Subcutaneous abdominal adipose tissue (tissue), 5 donors: ENCODE measurements around the gene TMEM89.

ENCODE experiments used
- H3K27ac ChIP-seq: one replicate; pipeline ENCODE4 v1.7.0; 2013; ENCODE audit warnings: low read depth, mild to moderate bottlenecking, inconsistent platforms, low read length, moderate library complexity
- H3K27me3 ChIP-seq, 5 donors: one replicate each; pipeline ENCODE4 v1.7.0; 2013; ENCODE audit warnings: low read length in 5 of 5, inconsistent platforms in 1 of 5; ENCODE audit not compliant: control insufficient read depth in 5 of 5, insufficient read depth in 4 of 5
- H3K36me3 ChIP-seq, 5 donors: one replicate each; pipeline ENCODE4 v1.7.0; 2013; ENCODE audit warnings: low read length in 5 of 5; ENCODE audit not compliant: control insufficient read depth in 5 of 5, insufficient read depth in 5 of 5
- H3K4me1 ChIP-seq, 5 donors: one replicate each; pipeline ENCODE4 v1.7.0; 2013; ENCODE audit warnings: low read length in 5 of 5, mild to moderate bottlenecking in 3 of 5, moderate library complexity in 1 of 5; ENCODE audit not compliant: control insufficient read depth in 5 of 5, insufficient read depth in 5 of 5
- H3K4me3 ChIP-seq, 5 donors: one replicate each; pipeline ENCODE4 v1.7.0; 2013; ENCODE audit warnings: low read length in 5 of 5, low read depth in 1 of 5
- H3K9ac ChIP-seq, 5 donors: one replicate each; pipeline ENCODE4 v1.7.0; 2013; ENCODE audit warnings: low read length in 5 of 5, mild to moderate bottlenecking in 4 of 5, moderate library complexity in 3 of 5
- H3K9me3 ChIP-seq, 5 donors: one replicate each; pipeline ENCODE4 v1.7.0; 2013; ENCODE audit warnings: low read length in 5 of 5; ENCODE audit not compliant: control insufficient read depth in 5 of 5
- donor health status: healthy.
- donor health status: healthy.
- donor health status: healthy.
- donor health status: healthy.
- donor health status: healthy.

The TMEM89 gene

DNA sequence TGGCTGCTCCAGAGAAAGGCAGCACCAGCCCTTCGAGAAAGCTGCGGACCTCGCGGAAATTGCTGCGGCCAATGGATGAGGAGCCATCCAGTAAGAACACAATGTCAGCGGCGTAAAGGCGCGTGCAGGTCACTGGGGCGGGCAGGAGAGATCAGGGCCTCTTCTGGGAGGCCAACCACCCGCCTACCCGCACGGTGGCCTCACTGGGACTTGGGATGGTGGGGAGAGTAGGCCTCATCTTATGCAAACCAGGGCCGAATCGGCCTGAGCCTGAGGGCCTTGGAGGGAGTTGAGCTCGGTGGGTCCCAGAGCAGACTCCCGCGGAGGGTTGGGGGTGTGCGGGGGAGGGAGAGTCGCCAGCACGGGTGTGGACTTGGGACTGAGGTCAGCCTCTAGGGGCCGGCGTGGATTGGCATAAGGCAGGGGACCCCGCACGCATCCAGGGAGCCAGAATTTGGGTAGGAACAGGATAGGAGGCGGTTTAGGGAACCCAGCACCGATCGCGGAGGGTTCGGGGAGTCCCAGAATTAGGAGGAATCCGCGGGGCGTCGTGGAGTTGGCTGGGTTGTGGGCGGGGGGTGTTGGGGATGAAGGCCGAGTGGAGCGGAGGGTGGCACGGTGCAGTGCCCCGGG lies 27.0 kb downstream of the TMEM89 start:
- Histone ChIP-seq H3K9ac (peak overlapping the region in 1 of 5 donors; percentile 8), H3K27me3 (peaks cover 11 to 28% (median 18%) of the 10 kb centered on the region in 5 donors), H3K27ac (no peak overlapping the region), H3K9me3 (no peaks in the 10 kb centered on the region), H3K36me3 (peaks cover 0 to 25% (median 22%) of the 10 kb centered on the region in 5 donors), H3K4me3 (peak overlapping the region in 3 of 5 donors; percentile 15 to 32 (median 16)), H3K4me1 (peaks cover 2 to 21% (median 10%) of the 10 kb centered on the region in 5 donors)

DNA sequence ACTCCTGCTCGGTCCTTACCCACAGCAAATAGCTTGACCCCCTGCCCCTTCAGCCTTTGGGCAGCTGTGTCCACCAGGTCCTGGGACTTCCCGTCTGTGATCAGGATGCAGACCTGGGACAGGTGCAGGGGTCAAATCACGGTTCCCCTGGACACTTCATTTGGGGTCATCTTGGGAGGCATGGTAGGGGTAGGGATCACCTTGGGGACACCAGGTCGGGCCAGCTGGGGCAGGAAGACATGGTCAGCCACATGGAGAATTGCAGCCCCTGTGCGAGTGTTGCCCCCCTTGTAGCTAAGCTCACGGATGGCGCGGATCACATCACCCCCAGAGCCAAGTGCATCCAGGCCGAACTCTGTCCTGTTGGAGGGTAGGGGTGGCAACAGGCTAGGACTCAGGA lies 28.2 kb downstream of the TMEM89 start:
- peaks cover 2 to 17% (median 8%) of the 10 kb centered on the region in 5 donors for H3K4me1 ChIP-seq
- H3K9ac ChIP-seq: no peak overlapping the region
- H3K36me3 ChIP-seq: peaks cover 0 to 13% (median 10%) of the 10 kb centered on the region in 5 donors
- no peak overlapping the region for H3K4me3 ChIP-seq
- H3K27ac ChIP-seq: no peak overlapping the region
- H3K9me3 ChIP-seq: no peaks in the 10 kb centered on the region
- peaks cover 13 to 28% (median 24%) of the 10 kb centered on the region in 5 donors for H3K27me3 ChIP-seq

DNA sequence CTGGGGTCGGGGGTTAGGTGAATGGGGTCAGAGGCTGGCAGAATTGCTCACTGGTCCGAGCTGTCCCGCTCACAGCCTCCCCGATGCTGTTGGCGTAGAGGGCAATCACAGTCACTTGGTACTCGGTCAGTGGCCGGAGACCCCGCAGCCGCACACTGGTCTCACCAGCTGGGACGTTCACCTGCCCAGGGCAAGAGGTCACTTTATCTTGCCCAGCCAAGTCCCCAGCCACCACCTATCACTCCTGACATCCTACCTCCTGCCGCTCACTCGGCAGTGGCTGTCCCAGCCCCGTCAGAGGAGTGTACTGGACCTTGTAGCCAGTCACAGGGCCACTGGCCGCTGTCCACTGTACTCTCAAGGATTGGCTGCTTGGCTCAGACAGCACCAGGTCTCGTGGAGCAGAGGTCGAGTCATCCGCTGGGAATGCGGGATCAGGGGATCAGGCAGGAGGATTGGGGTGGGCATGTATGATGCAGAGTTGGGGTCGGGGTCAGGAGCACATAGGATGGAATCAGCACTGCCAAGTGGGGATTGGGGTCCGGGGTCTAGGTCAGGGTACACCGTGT lies 29.0 kb downstream of the TMEM89 start:
- Histone ChIP-seq H3K9ac (no peak overlapping the region), H3K4me1 (peaks cover 2 to 14% (median 8%) of the 10 kb centered on the region in 5 donors), H3K9me3 (no peaks in the 10 kb centered on the region), H3K36me3 (peaks cover 0 to 6% (median 2%) of the 10 kb centered on the region in 5 donors), H3K27ac (no peak overlapping the region), H3K4me3 (no peak overlapping the region), H3K27me3 (peaks cover 13 to 28% (median 24%) of the 10 kb centered on the region in 5 donors)

DNA sequence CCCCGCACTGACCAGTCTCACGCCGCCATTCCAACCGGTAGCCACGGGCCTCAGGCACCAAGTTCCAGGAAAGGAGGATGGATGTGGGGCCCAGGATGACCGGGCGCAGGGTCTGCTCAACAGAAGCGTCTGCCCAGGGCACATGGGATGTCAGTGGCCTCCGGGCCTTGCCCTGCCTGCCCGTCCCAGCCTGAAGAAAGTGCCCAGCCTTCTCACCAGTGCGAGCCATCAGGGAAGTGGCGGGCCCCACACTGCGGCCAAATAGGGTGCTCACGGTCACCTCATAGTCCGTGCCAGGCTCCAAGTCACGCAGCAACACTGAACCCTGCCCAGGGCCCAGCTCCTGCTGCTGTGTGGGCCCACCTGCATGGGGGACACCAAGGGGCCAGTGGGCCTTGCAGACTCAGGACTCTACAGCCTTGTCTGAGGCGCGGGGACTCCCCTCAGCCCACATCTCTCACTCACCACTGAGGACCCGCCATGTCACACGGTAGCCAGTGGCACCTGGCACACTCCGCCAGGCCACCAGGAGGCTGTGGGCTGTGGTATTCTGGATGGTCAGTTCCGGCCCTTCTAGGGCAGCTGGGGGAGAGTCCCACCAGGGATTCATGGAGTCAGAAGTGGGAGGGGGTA lies 29.6 kb downstream of the TMEM89 start:
- Histone ChIP-seq H3K27ac (no peak overlapping the region), H3K4me1 (peaks cover 2 to 10% (median 8%) of the 10 kb centered on the region in 5 donors), H3K4me3 (no peak overlapping the region), H3K36me3 (no peaks in the 10 kb centered on the region), H3K9ac (no peak overlapping the region), H3K27me3 (peaks cover 13 to 28% (median 24%) of the 10 kb centered on the region in 5 donors), H3K9me3 (no peaks in the 10 kb centered on the region)

DNA sequence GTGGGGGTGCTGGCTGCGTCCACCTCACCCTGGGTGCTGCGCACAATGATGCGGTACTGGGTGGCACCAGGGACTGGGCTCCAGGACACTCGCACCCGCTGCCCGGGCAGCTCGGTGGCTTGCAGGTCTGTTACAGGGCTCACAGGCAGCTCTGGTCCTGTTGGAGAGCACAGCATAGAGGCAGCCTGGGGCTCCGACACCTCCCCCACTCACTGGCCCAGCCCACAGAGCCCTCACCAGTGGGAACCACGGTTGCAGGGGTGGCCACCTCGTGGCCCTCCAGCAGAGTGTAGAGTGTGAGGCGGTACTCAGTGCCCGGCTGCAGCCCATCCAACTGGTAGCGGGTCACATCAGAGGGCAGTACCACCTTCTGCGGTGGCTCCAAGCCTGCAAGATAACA lies 30.1 kb downstream of the TMEM89 start:
- Histone ChIP-seq H3K27me3 (peaks cover 13 to 28% (median 24%) of the 10 kb centered on the region in 5 donors), H3K27ac (no peak overlapping the region), H3K36me3 (no peaks in the 10 kb centered on the region), H3K9me3 (no peaks in the 10 kb centered on the region), H3K4me1 (peaks cover 2 to 10% (median 8%) of the 10 kb centered on the region in 5 donors), H3K9ac (no peak overlapping the region), H3K4me3 (no peak overlapping the region)

DNA sequence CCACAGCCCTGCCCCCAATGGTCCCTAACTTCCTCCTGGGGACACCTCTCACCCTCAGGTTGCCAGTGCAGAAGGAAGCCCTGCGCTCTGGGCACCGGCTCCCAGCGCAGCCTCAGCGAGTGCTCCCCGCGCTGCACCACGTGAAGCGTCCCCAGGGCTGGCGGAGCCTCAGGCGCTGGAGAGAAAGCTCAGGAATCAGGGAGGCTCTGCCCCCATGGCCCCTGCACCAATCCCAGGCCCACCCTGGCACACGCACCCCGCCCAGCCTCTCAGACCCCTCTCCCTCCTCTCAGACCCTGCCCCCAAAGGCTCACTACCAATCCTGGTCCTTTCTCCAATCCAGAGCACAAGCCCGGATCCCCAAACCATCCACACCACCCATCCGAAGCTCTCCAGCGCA lies 33.3 kb downstream of the TMEM89 start:
- Histone ChIP-seq H3K27ac (no peak overlapping the region), H3K36me3 (no peaks in the 10 kb centered on the region), H3K4me3 (no peak overlapping the region)

DNA sequence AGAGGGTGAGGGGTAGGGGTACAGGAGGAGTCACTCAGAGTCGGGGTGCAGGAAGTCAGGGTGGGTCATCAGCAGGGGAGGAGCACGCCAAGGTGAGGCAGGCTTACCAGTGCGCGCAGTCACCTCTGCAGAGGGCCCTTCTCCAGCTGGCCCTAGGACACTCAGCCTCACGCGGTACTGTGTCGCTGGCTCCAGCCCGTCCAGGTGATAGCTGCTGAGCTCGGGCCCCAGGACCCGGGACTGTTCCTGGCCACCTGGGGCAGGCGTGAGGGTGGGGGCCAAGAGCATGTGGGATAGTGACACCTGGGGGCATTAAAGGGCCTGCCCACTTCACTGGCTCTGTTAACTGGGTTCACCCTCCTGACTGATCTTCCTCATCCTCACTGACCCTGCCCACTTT lies 33.9 kb downstream of the TMEM89 start:
- Histone ChIP-seq H3K9ac (no peak overlapping the region), H3K27me3 (peaks cover 0 to 7% (median 6%) of the 10 kb centered on the region in 5 donors), H3K27ac (no peak overlapping the region), H3K4me1 (no peaks in the 10 kb centered on the region), H3K9me3 (no peaks in the 10 kb centered on the region), H3K36me3 (no peaks in the 10 kb centered on the region), H3K4me3 (no peak overlapping the region)

More for the DNA sequence above, 33.3 kb downstream of the TMEM89 start:
- H3K4me1 ChIP-seq: no peaks in the 10 kb centered on the region
- H3K9me3 ChIP-seq: no peaks in the 10 kb centered on the region
- H3K27me3 ChIP-seq: peaks cover 0 to 10% (median 6%) of the 10 kb centered on the region in 5 donors
- H3K9ac ChIP-seq: no peak overlapping the region

DNA sequence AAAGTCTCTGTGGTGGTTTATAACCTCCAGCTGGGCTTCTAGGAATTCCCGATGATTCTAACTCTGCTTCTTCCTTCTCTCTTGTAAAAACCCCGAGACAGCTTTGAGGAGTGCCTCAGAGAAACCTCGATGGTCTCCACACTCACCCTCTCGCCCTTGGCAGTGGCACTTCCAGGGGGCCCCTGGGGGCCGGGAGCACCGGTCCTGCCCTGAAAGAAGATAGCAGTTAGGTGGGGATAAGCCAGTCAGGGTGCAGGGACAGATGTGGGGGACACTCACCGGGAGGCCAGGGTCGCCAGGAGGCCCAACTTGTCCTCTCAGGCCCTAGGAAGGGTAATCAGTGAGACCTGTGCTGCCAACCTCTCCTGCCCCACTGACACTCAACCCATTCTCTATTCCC lies 36.2 kb downstream of the TMEM89 start:
- no peaks in the 10 kb centered on the region for H3K9me3 ChIP-seq
- no peak overlapping the region for H3K4me3 ChIP-seq
- H3K36me3 ChIP-seq: no peaks in the 10 kb centered on the region
- H3K27me3 ChIP-seq: peaks cover 0 to 6% (median 5%) of the 10 kb centered on the region in 5 donors
- H3K27ac ChIP-seq: no peak overlapping the region
- no peak overlapping the region for H3K9ac ChIP-seq
- H3K4me1 ChIP-seq: no peaks in the 10 kb centered on the region

DNA sequence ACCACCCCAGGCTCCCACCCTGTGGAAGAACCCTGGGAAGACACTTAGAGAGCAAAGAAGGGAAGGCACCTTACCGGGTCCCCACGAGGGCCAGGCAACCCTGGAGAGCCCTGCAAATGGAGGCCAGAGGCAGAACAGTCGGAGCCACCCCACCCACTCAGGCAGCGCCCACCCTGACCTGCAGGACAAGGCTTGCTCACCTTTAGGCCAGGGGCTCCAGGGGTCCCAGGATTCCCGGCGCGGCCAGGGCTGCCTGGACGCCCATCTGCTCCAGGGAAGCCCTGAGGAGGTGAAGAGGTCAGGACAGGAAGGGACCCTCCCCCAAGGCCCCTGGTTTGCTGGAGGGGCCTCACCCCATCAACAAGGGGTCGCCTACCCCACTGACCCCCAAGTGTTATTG lies 36.7 kb downstream of the TMEM89 start:
- H3K27ac ChIP-seq: no peak overlapping the region
- H3K27me3 ChIP-seq: peaks cover 0 to 6% (median under 1%) of the 10 kb centered on the region in 5 donors
- no peak overlapping the region for H3K4me3 ChIP-seq
- no peak overlapping the region for H3K9ac ChIP-seq
- no peaks in the 10 kb centered on the region for H3K9me3 ChIP-seq
- no peaks in the 10 kb centered on the region for H3K36me3 ChIP-seq
- H3K4me1 ChIP-seq: no peaks in the 10 kb centered on the region
